GM19395 (cell line): Measurements from ENCODE around the gene SAA1.

ENCODE experiments used
- ATAC-seq: cut with Tn5 transposase; IDR thresholded peaks from one replicate; pipeline ENCODE4 v1.9.1; 2021; ENCODE audit warnings: mild to moderate bottlenecking, moderate library complexity; ENCODE audit not compliant: unreplicated experiment

SAA1 gene

DNA sequence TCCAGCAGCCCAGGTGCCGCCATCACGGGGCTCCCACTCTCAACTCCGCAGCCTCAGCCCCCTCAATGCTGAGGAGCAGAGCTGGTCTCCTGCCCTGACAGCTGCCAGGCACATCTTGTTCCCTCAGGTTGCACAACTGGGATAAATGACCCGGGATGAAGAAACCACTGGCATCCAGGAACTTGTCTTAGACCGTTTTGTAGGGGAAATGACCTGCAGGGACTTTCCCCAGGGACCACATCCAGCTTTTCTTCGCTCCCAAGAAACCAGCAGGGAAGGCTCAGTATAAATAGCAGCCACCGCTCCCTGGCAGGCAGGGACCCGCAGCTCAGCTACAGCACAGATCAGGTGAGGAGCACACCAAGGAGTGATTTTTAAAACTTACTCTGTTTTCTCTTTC is at the start of gene SAA1:
SAA1 (plus strand) TSS at position 316 of the 400 bp plus-strand sequence. CDS start 624 bp downstream, outside the sequence.
- ATAC-seq: no peak

DNA sequence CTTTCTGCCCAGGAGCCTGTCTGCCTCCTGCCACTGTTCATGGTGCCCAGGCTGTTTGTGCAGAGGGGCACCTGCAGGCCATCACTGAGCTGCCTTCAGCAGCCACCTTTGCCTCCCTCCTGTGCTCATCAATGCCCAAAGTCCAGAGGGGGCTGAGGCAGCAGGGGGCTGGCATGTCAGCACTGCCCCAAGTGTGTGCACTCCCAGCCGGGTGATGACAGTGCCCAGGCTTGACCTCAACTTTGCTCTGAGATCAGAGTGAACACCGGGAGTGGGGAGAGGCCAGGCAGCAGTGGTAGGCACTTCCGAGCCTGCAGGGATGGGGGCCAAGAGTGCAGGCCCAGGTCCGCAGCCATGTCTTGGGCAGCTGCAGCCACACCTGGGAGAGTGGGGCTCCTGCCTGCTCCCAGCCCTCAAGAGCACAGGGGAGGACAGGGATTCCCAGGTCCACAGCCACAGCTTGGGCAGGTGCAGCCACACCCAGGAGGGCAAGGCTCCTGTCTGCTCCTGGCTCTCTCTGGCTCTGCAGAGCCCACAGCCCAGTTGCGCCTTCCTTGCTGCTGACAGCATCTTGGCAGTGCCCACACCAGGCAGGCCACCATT is 44.7 kb upstream of the SAA1 start:
- no peak for ATAC-seq

- no peak for ATAC-seq
These were observed 43.1 kb upstream of the SAA1 start for GRCh38 chr11:18222814-18223421.

- no peak for ATAC-seq
These were observed 42.3 kb upstream of the SAA1 start for GRCh38 chr11:18223591-18224387.

DNA sequence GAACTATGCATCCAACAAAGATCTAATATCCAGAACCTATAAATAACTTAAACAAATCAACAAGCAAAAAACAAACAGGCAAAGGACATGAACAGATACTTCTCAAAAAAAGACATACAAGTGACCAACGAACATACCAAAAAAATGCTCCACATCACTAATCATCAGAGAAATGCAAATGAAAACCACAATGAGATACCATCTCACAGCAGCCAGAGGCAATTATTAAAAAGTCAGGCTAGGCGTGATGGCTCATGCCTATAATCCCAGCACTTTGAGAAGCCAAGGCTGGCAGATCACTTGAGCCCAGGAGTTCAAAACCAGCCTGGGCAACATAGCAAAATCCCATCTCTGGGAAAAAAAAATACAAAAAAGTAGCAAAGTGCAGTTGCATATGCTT is 40.2 kb upstream of the SAA1 start:
- ATAC-seq: no peak

GRCh38 chr11:18229501-18229900 is 36.6 kb upstream of the SAA1 start:
- ATAC-seq: peak; percentile 96

GRCh38 chr11:18230859-18231258 is 35.2 kb upstream of the SAA1 start:
- no peak for ATAC-seq

DNA sequence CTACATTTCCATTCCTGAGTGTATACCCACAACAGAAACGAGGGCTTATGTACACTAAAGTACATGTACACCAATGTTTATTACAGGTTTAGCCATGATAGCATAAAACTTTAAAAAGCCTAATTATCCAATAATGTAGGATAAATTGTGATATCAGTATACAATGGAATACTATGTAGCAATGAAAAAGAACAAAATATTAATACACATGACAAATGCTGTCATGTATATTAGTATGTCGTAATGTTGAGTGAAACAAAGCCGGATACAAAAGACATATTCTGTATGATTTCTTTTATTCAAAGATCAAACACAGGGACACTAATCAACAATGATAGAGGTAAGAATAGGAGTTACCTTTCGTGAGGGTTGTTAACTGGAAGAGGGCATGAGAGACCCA is 32.2 kb upstream of the SAA1 start:
- ATAC-seq: no peak

DNA sequence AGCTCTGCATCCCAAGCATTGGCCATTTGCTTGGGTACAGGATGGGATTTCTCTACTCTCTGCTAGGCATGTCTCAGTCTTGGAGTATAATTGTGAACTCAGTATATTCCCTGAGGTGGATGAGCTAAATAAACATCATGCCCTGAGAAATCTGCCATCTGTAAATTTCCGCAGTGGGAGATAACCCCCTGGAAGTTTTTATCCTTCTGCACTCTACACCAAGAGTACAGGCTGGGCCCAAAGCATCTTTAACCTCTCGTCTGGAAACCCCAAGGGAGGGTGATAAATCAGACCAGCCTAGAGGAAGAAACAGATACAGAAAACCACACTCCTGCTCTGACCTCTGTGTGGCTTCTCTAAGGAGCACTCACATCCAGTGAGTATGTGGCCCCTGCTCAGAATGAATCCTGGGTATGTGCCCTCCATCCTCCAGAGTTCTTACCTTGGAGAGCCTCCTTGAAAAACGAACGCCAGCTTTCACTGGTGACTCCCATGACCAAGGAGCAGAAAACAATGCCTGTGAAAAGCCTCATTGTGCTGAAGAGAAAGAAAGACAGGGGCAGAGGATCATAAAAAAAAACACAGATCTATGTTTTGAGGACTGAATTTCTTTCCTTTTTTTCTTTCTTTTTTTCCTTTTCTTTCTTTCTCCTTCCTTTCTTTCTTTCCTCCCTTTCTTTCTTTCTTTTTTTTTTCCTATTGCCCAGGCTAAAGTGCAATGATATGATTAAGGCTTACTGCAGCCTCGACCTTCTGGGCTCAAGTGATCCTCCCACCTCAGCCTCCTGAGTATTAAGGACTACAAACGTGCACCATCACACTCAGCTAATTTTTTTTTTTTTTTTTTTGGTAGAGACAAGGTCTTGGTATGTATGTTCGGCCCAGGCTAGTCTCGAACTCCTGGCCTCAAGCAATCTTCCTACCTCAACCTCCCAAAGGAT is 30.4 kb upstream of the SAA1 start:
- ATAC-seq: no peak

- no peak for ATAC-seq
These were observed 29.3 kb upstream of the SAA1 start, which contains the start of gene SAA4 for GRCh38 chr11:18236664-18237356. TSS of gene SAA4 (minus strand) at chr11:18236802. CDS start at chr11:18235926, 876 bp downstream.

DNA sequence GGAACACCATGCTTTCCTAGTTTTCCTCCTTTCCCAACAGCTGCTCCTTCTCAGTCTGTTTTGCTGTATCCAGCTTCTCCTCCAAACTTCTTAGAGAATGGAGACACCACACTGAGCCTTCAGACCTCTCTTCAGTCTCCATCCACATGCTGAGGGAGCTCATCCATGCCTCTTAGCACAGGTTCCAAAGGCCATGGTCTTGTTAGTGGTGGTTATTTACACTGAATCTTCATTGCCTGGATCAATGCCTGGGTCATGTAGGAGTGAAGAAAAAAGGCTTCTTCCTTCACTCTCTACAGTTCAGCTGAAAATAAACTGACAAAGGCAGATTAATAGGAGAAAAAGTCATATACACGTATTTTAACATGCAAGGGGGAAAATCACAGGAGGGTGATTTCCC is 26.4 kb upstream of the SAA1 start:
- ATAC-seq: no peak

DNA sequence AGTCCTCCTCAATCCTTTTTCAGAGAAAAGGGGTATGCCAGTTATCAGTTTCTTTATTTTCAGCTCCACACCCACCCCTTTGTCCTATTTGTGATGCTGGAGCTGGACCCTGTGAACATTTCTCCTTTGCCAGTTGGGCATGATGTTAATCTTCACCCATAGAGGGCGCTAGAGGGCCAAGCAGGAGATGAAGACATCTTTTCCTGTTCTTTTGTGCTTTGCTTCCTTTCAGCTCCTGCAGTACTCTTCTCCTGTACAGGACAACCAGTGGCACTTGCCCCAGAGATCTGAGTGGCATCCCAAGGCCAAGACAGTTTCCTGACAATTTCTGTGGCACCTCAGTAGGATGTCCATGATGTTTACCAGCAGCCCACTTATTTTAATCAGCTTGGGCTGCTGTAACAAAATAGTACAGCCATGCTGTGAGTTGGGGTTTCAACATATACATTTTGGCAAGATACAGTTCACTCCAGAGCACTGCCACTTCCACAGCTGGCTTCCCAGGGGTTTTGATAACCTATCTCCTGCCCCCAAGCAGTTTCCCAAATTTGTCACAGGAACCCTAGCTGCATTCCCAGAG is 22.2 kb upstream of the SAA1 start:
- ATAC-seq: no peak

- no peak for ATAC-seq
These were observed 20.7 kb upstream of the SAA1 start for GRCh38 chr11:18245396-18245795.

DNA sequence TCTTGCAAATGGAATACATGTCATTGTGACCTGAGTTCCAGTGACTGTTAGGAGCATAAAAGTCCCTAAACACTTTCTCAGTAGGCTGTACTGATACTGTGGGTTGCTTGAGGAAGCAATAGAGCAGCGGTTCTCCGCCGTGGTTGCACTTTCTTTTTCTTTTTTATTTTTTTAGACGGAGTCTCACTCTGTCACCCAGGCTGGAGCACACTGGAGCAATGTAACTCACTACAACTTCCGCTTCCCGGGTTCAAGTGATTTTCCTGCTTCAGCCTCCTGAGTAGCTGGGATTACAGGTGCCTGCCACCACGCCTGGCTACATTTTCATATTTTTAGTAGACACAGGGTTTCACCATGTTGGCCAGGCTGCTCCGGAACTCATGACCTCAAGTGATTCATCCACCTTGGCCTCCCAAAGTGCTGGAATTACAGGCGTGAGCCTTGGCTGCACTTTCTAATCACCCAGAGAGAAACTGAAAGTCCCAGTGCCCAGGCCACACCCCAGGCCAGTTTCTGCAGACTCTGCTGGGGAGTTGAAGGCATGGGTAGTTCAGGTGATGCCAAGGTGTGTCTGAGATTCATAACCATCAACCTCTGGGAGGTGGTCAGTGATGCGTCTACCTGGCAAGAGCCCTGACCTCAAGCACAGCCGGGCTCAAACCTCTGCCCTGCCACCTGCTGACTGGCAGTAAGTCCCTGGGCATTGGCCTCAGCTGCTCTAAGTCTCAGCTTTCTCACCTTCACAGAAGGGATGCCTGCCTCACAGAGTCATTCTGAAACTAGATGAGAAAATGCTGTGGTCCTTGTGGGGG is 19.5 kb upstream of the SAA1 start:
- peak; percentile 86 for ATAC-seq

DNA sequence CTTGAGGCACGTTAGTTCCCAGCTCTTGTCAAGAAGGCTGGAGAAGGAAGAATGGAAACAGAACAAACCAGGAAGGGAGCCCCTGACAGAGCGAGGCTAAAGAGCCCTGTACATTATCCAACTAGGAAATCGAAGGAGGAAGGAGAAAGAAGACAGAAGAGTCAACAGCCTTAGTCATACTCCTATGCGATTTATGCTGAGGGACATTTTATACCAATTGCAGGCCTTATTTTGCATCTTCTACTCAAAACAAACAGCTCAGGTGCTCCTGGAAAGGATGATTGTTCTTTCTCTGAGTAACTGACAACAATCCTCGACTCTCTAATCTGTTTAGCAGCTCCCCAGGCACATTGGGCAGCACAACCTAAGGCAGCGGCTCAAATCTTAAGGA is 18.9 kb upstream of the SAA1 start:
- peak; percentile 21 for ATAC-seq

GRCh38 chr11:18248561-18248960 is 17.5 kb upstream of the SAA1 start, which contains the start of gene SAA2:
TSS of gene SAA2 (minus strand) at chr11:18248668. CDS start at chr11:18248011, 657 bp downstream.
- ATAC-seq: no peak

DNA sequence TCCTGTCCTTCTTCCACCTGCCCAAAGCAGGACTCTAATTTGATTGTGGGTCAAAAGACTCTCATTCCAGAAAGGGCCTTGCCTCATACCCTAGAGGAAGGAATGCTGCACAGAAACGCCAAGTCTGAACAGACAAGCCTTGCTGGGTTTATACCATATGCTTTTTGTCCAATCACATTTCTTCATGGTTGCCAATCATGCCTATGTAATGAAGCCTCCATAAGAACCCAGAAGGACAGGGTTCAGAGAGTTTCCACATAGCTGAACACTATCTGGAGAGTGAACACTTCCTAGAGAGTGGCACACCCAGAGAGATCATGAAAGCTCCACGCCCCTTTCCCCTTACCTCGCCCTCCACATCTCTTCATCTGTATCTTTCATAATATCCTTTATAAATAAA is 12.8 kb upstream of the SAA1 start:
- ATAC-seq: no peak

DNA sequence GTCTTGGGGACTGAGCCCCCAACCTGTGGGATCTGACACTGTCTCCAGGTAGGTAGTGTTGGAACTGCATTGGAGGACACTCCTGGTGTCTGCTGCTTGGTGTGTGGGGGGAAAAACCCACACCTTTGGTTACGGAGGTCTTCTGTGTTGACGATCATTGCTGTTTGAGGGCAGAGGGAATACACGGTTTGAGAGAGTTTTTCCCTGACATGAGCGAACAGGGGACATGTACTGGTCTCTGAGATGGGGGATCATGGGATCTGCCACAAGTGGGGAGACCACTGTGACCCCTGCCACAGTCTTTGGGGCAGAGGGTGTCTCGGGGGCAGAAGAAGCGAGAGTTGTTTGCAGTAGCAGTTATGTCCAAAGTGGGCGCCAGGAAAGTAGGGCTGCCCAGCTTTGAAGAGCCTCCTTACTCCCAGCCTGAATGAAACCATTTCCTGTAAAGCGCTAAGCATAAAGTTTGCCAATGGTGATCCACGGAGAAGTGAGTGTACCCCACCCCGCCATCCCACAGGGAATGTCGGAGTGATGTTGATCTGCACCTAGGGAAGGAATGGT is 12.2 kb upstream of the SAA1 start:
- ATAC-seq: no peak
